G401.6 (cell line): Measurements from ENCODE around the gene TMEM19.

Experiments
- FAIRE-seq: peaks from 2 replicates; lab custom pipeline; 2012; peaks lifted over from hg19 to GRCh38; lab: Jason Lieb, UNC

TMEM19 gene

DNA sequence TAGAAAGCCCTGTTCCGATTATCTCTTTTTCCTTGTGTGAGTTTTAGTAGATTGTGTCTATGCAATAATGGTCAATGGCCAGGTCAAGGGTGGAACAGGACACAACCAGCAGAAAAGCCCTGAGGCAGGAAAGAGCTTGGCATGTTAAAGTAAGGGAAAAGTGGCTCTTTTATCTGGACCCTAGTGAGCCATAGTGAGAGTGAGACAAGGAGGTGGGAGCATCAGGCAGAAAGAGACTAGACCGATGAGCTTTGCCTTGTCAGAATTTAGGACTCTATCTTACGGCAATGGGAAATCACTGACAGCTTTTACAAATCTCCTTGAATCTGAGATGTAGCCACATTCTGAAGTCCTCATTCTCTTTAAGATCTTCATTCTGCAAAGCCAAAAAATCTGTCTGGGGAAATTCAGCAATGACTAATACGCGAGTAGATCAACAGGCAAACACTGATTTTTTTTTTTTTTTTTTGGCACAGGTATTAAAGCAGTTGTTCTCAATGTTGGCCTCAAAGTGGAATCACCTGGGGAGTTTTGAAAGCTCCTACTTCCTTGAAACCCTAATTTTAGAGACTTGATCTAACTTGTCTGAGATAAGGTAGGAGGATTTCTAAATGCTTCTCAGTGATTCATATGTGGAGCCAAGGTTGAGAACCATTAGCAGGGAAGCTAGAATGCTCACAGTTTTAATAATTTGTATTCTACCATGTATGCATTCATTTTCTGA lies 33.9 kb downstream of the TMEM19 start:
- no peak for FAIRE-seq

DNA sequence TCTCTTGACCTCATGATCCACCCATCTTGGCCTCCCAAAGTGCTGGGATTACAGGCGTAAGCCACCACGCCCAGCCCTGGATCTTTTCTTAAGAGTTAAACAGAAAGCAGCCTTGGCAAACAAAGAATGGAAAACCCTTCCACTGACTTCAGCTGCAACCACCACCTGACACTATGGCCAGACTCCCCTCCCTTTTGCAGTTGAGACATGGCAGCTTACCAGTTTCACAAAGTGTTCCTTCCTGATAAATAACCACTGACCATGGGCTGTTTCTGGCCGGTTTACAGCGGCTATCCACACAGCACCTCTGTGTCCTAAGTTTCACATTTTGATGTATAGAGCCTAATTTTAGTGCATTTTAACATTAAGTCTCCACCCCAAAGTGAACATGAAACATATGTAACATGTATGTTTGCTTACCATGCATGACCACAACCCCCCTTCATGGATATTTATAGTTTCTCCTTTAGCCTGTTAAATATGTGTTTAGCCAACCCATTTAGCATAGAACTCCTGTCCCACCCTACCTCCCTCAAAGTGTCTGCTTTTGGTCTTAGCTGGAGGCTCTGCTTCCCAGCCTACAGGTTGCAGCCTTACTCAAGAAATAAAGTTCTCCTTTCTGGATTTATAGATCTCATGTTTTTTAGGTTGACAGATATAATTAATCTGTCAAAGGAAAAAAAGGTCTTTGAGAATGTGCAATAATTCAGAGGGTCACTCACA lies 36.1 kb downstream of the TMEM19 start:
- FAIRE-seq: no peak

DNA sequence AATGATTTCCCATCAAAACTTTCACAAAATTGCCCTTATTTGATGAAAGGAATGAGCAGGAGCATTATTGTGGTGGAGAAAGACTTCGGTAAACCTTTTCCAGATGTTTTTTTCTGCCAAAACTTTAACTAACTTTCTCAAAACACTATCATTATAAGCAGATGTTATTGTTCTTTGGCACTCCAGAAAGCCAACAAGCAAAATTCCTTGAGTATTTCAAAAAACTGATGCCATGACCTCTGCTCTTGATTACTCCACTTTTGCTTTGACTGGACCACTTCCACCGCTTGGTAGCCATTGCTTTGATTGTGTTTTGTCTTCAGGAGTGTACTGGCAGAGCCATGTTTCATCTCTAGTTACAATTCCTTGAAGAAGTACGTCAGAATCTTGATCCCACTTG lies 39.1 kb downstream of the TMEM19 start:
- no peak for FAIRE-seq

DNA sequence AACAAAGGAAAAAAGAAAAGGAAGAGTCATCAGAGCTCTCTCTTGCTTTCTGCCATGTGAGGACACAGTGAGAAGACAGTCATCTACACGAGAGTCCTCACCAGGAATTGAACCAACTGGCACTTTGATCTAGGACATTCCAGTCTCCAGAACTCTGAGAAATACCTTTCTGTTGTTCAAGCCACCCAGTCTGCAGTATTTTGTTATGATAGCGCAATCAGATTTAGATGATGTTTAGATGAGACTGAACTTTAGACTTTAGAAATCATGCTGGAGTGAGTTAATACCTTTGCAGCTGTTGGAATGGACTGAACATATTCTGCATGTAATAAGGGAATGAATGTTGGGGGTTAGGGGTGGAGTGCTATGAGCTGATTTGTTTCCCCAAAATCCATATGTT lies 40.7 kb downstream of the TMEM19 start:
- FAIRE-seq: no peak

GRCh38 chr12:71727958-71728357 lies 42.1 kb downstream of the TMEM19 start:
- no peak for FAIRE-seq

- FAIRE-seq: no peak
Measured at GRCh38 chr12:71730936-71731335, 45.1 kb downstream of the TMEM19 start.

- FAIRE-seq: no peak
Measured at GRCh38 chr12:71731439-71732356, 45.8 kb downstream of the TMEM19 start.

DNA sequence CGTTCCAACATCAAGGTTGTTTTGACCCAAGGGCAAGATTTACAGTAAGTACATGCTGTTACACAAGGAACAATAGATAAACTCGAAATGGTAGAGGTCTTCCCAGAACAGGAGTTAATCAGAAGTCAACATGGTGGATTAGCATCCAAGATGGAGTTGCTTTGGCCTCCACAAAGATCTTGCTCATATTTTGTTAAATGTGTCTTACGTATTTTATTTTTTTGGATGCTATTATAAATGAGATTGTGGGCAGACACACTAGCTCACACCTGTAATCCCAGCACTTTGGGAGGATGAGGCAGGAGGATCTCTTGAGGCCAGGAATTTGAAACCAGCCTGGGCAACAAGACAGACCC lies 46.5 kb downstream of the TMEM19 start:
- no peak for FAIRE-seq

DNA sequence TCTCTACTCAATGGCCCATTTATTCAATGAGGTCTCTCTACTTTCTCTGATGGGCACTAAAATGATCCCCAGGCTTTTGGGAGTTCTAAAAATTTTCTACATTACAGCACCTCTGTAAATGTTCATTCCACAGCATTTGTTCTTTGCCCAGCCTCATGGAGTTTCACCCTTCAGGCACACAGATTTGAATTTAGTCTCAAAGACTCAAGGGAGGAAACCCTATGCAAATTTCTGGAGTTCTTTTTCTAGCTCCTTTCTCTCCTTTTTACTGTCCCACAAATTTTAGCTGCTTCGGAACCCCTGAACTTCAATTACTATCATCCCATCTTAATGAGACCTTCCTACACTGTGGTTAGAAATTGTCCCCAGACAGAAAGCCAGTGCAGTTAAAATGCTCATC lies 51.3 kb downstream of the TMEM19 start:
- no peak for FAIRE-seq

DNA sequence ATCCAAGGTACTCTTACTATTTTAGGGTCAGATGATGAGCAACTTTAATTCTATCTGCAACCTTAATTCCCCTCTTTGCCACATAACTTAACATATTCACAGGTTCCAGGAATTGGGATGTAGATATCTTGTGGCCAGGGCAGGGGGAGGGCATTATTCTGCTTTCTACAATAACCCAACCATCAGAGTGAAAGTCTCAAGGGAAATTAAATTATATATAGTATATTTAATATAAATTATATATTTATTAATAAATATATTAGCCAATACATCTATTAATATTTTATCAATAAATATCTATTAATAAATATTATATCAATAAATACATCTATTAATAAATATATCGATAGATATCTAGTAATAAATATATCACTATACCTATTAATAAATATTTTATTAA lies 57.1 kb downstream of the TMEM19 start:
- FAIRE-seq: no peak

- FAIRE-seq: no peak
Measured at GRCh38 chr12:71744522-71745300, 58.8 kb downstream of the TMEM19 start.

- peak; percentile 94 for FAIRE-seq
Measured at GRCh38 chr12:71746974-71747611, 61.2 kb downstream of the TMEM19 start.

GRCh38 chr12:71748081-71748850 lies 62.4 kb downstream of the TMEM19 start:
- no peak for FAIRE-seq

DNA sequence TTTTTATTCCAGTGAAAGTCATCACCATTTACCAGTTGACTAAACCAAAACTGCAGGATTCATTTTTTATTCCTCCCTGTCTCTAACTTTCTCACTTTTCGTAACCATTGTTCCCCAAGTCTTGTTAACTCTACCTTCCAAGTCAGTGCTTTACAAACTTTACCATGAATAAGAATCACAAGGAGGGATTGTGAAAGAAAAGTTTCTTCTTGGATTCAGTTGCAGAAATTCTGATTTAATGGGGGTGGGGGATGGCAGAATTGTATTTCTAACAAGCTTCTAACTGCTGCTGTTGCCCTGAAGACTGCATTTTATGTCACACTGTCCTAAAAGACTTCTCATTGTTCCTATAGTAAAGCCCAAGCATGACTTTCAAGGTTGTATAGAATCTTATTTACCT lies 63.8 kb downstream of the TMEM19 start:
- no peak for FAIRE-seq

DNA sequence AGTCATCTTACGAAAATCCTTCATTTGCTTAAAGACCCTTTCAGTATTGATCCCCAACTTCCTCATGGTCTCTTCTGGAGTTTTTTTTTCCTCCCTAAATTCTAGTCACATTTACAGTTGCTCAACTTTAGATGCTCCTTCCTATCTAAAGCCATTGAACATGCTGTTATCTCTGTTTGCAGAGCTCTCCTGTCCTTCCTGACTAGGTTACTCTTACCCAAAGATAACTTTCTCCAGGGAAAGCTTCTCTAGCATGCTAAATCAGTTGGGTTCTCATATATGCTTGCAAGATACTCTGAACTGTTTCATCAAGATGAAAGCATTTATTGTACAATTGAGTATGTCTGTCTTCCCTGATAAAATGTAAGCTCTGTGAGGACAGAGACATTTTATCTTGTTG lies 67.0 kb downstream of the TMEM19 start:
- FAIRE-seq: no peak
